ENCODE data around the gene ASPN. TPM values are rescaled to one million over a fixed set of nuclear protein-coding genes. Genes with fewer than 3 reads are reported as not detected.

ASPN gene
- total RNA-seq, 1 donor from 2014 or later, result not detected

- Mint-ChIP-seq H3K27me3 (no peaks in the 10 kb centered on the region), H3K4me1 (peaks cover 7% of the 10 kb centered on the region), H3K9me3 (no peaks in the 10 kb centered on the region), H3K36me3 (ENCODE audit: low read depth) (no peaks in the 10 kb centered on the region), H3K4me3 (no peak overlapping the region), H3K27ac (no peak overlapping the region)
- intact Hi-C loops (cut with micrococcal nuclease), result no loop called here
- no peak for TF ChIP-seq CTCF (IDR thresholded peaks at IDR 0.05)
- ATAC-seq (ENCODE audit: low read depth), result no peak
- ChIA-PET CTCF (no interaction called here), POLR2A (no interaction called here)
- no peak for DNase-seq
Observed at GRCh38 chr9:92507005-92507404, 24.7 kb upstream of the ASPN start.

- H3K27ac Mint-ChIP-seq, result no peak overlapping the region
- CTCF ChIA-PET, result no interaction called here
- intact Hi-C loops (cut with micrococcal nuclease), result no loop called here
- TF ChIP-seq CTCF (IDR thresholded peaks at IDR 0.05), result no peak
- no peaks in the 10 kb centered on the region for H3K9me3 Mint-ChIP-seq
- DNase-seq (no peak), ATAC-seq (ENCODE audit: low read depth) (no peak)
- H3K4me3 Mint-ChIP-seq, result no peak overlapping the region
- H3K36me3 Mint-ChIP-seq (ENCODE audit: low read depth), result no peaks in the 10 kb centered on the region
- H3K4me1 Mint-ChIP-seq, result peaks cover 6% of the 10 kb centered on the region
- POLR2A ChIA-PET, result no interaction called here
- H3K27me3 Mint-ChIP-seq, result no peaks in the 10 kb centered on the region
Observed at GRCh38 chr9:92506184-92506857, 24.0 kb upstream of the ASPN start.

GRCh38 chr9:92504881-92505280 lies 22.6 kb upstream of the ASPN start:
- Mint-ChIP-seq H3K4me3 (no peak overlapping the region), H3K36me3 (ENCODE audit: low read depth) (no peaks in the 10 kb centered on the region), H3K27ac (no peak overlapping the region), H3K4me1 (no peaks in the 10 kb centered on the region), H3K27me3 (no peaks in the 10 kb centered on the region), H3K9me3 (no peaks in the 10 kb centered on the region)
- intact Hi-C loops (cut with micrococcal nuclease), result no loop called here
- ATAC-seq (ENCODE audit: low read depth) (no peak), DNase-seq (no peak)
- TF ChIP-seq CTCF (IDR thresholded peaks at IDR 0.05), result no peak
- POLR2A ChIA-PET, result no interaction called here
- CTCF ChIA-PET, result no interaction called here

- Mint-ChIP-seq H3K4me1 (no peaks in the 10 kb centered on the region), H3K9me3 (no peaks in the 10 kb centered on the region), H3K36me3 (ENCODE audit: low read depth) (no peaks in the 10 kb centered on the region), H3K4me3 (no peak overlapping the region), H3K27ac (no peak overlapping the region), H3K27me3 (no peaks in the 10 kb centered on the region)
- TF ChIP-seq CTCF (IDR thresholded peaks at IDR 0.05), result no peak
- ChIA-PET CTCF (no interaction called here), POLR2A (no interaction called here)
- no peak for DNase-seq
- intact Hi-C loops (cut with micrococcal nuclease), result no loop called here
- ATAC-seq (ENCODE audit: low read depth), result no peak
Observed at GRCh38 chr9:92503156-92503555, 20.9 kb upstream of the ASPN start.

GRCh38 chr9:92501671-92502393 lies 19.5 kb upstream of the ASPN start:
- H3K27me3 Mint-ChIP-seq, result no peaks in the 10 kb centered on the region
- ATAC-seq (ENCODE audit: low read depth), result no peak
- no peak for DNase-seq
- ChIA-PET CTCF (no interaction called here), POLR2A (no interaction called here)
- no peaks in the 10 kb centered on the region for H3K9me3 Mint-ChIP-seq
- no peaks in the 10 kb centered on the region for H3K4me1 Mint-ChIP-seq
- H3K36me3 Mint-ChIP-seq (ENCODE audit: low read depth), result no peaks in the 10 kb centered on the region
- TF ChIP-seq CTCF (IDR thresholded peaks at IDR 0.05), result no peak
- H3K27ac Mint-ChIP-seq, result no peak overlapping the region
- intact Hi-C loops (cut with micrococcal nuclease), result no loop called here
- no peak overlapping the region for H3K4me3 Mint-ChIP-seq

Data from activated B cell treated with CpG ODN at 0.5 μM for 24 hours (primary cell).